Left renal pelvis (tissue), 4 donors: ENCODE data around the gene VTI1A. TPM values are rescaled to one million over a fixed set of nuclear protein-coding genes. Genes with fewer than 3 reads are reported as not detected.

Experiments
- DNase-seq, 4 donors: peaks; one replicate each; pipeline ENCODE4 v3.0.0-alpha.2; 2013; ENCODE audit warnings: low read depth in 4 of 4, low spot score in 3 of 4
- polyA plus RNA-seq, 4 donors: library from polyadenylated mRNA; unstranded; fragments of 120-200 nt; gene quantifications; one replicate each; pipeline ENCODE4 v1.2.1, GENCODE V29; 2013; ENCODE audit not compliant: insufficient read length in 4 of 4

The VTI1A gene
- polyA plus RNA-seq, 4 donors, result 13.9 to 21.5 (median 20.5) TPM

- DNase-seq, result no peak
Observed at GRCh38 chr10:112773783-112774182, 326.8 kb downstream of the VTI1A start.

- DNase-seq, result no peak
Observed at GRCh38 chr10:112774210-112774609, 327.2 kb downstream of the VTI1A start.

DNA sequence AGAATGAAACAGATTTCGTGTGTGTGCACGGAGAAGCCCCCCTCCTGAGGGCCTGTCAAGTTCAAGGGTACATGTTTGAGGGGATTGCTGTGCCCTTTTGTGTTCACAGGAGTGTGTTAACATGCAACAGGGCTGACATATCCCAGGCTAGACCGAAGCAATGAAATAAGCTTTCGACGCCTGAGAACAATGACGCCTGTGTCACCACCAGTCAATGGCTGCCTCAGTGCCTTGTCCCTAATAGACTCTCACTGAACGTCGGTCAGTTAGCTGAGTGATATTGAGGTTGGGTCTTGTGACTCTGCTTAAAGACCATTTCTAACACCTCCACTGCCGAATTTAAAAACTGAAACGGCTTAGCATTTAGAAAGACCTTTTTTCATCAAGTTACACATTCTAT is 327.8 kb downstream of the VTI1A start:
- DNase-seq, result no peak

- DNase-seq, result no peak
Observed at GRCh38 chr10:112775381-112775780, 328.4 kb downstream of the VTI1A start.

DNA sequence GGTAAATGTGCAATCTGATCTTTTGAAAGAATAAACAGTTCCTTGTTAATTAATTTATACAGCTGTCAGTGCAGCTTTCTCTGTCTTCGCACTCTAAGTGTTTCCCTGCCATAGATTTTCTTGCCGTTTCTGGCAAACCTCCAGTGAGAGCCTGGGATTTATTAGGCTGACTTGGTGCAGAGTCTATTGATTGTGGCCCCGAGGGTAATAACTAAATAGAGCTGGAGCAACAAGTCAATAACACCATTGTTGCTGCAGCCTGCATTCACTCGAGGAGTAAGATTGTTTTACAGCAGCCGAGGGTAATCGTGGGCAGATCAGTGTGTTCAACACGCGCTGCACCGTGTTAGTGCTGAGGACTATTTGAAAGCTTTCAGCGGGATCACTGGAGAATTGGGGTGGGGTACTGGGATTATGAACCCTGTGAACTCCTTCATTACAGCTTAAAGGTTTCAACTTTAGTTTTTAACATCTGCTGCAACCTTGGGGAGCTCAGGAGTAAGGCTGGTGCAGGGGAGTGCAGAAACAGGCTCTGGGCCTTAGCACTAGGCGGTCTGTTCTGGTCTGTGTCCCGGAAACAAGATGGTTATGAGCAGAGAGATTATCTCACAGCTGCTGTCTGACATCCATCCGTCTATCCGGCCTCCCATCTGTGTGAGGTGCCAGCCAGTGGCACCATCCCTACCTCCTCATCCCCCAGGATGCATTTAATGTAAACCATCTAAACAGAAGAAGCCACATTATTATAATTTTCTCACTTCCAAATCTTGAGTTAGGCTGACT is 329.1 kb downstream of the VTI1A start:
- DNase-seq, result no peak

GRCh38 chr10:112778579-112778978 is 331.6 kb downstream of the VTI1A start:
- no peak for DNase-seq

DNA sequence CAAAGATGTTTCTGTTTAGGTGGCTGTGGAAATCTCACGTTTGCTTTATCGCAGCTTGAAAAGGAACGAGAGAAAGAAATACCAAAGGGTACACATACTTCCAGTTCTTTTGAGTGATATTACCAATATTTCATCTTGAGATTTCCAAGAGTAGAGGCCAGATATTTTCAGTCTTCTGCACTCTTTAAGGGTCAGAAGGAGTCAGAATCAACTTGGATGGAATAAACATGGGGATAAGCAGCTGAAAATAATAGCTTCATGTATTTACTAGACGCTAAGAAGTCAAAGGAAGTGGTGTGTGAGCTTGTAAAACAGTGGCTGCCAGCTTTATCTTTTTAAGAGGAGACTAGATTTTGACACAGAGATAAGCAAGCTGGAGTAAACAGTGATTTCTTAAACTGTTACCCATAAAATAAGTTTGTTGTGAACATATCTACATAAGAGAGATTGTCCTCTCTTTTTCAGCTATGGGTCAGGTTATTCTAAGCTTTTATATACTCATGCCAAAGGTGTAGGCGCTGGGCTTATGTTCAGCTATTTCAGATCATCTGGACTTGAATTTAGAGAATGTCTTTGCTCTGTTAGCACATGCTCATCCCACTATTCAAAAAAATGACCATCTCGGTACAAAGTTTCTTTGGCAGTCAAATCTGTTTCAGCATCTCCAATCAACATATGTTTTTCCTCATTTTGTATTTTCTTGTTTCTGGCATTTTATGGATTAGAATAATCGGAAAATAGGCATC is 332.2 kb downstream of the VTI1A start:
- no peak for DNase-seq

DNA sequence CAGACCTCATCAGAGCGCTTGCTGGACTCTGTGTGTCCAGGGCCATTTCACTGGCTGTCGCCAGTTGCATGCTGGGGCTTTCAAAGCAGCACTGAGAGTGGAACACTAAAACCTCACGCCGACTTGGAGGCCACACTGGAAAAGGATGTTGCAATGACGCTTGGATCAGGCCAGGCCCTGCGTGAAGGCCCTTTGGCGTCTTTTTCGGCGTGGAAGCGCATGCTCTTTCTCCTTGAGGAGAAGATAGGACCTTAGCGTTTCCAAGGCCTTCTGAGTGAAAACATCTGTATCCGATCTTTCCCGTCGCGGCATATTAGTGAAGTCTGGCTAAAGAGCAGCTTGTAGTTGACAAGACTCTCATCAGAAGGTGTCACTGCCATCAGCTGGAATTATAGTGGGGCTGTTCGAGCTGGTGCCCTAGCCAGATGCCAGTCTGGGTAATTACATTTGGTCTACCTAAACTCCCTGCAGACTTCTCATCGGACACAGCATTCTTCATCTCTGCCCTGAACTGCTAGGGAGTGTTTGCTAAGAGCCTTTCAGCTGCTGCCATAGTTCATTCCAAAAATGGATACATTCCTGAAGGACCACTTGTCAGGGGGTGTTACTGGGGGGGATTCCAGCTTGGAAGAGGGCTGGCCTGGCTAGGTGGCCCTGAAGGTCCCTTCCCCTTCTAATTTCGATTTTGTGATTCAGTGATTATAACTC is 335.3 kb downstream of the VTI1A start:
- no peak for DNase-seq

DNA sequence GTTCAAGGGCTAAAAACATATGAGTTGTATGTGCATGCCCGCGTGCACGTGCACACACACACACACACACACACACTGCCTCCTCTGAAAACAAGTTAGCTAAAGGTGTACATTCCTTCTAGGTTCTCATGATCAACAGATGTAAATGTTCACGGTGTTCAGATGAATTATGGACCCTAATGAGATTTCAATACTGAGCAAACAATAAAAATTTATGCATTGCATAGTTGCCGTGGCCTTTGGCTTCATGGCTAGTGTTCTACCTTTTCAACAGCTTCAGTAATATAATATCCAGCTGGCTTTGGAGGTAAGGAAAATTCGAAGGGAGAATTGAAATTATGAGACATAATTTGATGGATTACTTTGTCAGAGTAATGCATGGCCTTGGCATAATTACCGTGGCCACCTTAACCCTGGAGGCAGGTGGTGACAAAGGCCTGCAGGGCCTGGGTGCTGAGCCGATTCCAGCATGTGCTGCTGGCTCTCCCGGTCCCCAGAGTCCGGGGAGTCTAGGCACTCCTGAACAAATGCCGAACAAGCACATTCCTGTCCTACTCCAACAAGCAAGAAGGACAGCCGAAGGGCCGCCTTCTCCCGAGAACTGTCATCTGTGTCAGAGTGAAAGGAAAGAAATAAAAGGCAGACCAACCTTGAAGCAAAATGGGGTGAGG is 336.5 kb downstream of the VTI1A start:
- DNase-seq, result no peak

- no peak for DNase-seq
Observed at GRCh38 chr10:112784022-112784461, 337.0 kb downstream of the VTI1A start.

DNA sequence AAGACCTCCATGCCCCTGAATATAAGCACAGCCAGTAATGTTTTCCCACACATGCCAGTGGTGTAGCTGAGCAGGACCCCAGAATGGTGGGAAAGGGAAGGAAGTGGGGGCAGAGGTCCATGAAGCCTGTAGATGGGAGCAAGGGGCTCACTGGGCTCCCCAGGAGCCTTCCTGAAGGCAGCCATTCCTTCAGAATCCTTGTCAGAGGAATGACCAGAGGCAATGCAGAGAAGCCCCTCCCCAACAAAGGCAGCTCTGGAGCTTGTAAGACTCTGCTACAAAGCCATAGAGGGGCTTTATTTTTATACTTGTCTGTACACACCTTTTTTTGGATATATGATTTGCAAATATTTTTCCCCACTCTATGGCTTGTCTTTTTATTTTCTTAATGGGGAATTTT is 338.1 kb downstream of the VTI1A start:
- DNase-seq, result no peak

GRCh38 chr10:112789248-112789647 is 342.2 kb downstream of the VTI1A start:
- no peak for DNase-seq

GRCh38 chr10:112790030-112790429 is 343.0 kb downstream of the VTI1A start:
- no peak for DNase-seq

GRCh38 chr10:112790921-112791320 is 343.9 kb downstream of the VTI1A start:
- no peak for DNase-seq

DNA sequence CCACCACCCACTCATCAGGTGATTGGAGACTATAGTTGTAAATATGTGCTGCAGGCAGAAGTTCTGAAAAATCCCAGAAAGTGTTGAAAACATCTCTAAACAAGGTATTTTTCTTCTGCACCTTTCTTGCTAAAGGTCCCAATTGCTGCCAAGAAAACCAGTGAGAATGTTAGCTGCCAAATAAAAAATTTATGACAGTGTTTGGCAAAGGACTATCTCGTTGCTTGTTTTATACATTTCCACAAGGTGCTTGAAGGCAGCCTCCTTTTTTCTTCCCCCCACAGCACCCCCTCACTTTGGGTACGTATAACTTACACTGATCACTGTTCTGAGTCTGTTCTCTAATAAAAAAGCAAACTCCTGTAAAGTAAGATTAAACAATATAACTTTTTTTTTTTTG is 344.4 kb downstream of the VTI1A start:
- no peak for DNase-seq

GRCh38 chr10:112792487-112793201 is 345.6 kb downstream of the VTI1A start:
- DNase-seq, result no peak

DNA sequence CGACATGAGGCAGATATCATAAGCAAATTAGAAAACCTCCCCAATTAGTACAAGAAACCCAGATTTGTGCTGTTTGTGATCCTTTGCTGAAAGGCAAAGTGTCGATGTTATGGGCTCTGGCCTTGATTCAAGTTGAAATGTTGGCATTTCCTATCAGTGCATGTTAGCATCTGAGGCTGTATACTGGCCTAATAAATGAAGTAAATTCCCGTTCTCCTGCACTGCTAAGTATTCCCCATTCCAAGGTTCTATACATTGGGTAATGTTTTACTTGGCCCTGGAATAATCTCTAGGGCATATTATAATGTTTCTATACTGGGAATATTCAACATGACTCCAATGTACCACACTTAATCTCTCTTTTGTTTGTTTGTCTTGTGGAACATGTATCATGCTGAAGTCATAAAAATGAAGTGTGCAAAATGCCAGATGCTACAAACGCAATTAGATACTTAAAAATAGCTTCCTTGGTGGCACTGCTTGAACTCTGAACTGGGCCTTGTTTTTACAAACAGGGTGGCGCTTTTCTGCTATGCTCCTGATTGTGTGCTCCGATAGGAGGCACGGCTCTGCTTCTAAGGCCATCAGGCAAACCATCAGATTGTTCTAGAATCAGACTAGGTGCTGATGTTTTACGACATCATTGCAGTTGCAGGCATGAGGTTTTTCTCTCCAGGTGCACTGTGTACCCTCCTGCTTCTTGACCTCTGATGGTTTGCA is 346.3 kb downstream of the VTI1A start:
- DNase-seq, result no peak

- DNase-seq, result no peak
Observed at GRCh38 chr10:112794201-112794600, 347.2 kb downstream of the VTI1A start.

- no peak for DNase-seq
Observed at GRCh38 chr10:112795067-112795466, 348.1 kb downstream of the VTI1A start.

DNA sequence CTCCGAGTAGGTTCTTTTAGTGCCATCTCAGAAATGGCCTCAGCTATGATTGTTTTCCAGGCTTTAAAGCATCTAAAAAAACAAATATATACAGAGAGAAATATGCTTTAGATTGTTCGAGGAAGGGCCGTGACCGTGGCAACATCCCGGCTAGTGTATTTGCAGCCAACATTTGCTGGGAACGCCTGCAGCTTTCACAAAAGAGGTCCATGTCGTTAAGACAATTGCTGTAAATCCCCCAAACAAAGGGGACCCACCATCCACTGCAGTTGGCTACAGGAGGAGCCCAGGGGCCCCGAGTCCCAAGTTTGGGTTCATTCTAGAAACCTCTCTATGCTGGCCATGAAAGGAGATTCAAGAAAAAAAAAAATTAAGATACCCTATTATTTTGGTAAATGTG is 350.2 kb downstream of the VTI1A start:
- no peak for DNase-seq
